ENCODE results near the gene LAP3. TPM values are rescaled to one million over a fixed set of nuclear protein-coding genes. Genes with fewer than 3 reads are reported as not detected.

LAP3 gene
- polyA plus RNA-seq, 1 experiment: 63.3 TPM

DNA sequence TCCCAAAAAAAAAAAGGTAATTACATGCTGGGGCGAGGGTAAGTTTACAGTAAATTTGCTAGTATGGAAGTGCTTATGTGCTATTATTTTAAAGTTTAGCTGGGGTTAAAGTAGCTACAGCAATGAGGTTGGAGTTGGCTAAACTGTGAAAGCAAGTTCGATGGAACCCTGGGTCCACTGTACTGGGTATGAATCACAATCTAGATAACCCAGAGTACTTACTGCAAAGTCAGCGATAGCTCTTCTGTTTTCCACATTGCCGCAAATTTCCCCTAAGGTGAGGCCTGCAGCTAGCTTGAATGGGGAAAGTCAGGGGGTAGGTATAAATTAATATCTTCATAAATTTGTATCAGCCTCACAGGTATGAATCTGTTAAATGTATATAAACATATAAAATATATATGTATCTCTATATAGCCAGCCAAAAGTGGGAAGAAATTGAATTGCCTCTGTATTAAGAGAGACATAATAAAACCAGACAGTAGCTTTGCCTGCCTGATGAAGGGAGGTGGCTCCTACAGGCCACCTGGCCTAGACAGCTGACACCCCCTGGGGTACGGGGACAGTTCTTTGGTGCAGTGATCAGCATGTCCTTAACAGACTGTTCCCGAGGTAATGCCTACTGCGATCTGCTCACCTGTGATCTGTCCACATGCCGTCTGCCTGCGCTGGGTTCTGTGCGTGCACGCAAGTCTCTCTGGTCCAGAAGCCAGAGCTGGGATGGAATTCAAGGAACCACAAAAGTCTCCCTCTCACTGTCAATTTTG is 31.4 kb upstream of the LAP3 start:
- POLR2A ChIA-PET: no interaction called here
- H3K27ac ChIP-seq (ENCODE audit: low read depth, low read length): no peak overlapping the region
- TF ChIP-seq, protein P1, sequence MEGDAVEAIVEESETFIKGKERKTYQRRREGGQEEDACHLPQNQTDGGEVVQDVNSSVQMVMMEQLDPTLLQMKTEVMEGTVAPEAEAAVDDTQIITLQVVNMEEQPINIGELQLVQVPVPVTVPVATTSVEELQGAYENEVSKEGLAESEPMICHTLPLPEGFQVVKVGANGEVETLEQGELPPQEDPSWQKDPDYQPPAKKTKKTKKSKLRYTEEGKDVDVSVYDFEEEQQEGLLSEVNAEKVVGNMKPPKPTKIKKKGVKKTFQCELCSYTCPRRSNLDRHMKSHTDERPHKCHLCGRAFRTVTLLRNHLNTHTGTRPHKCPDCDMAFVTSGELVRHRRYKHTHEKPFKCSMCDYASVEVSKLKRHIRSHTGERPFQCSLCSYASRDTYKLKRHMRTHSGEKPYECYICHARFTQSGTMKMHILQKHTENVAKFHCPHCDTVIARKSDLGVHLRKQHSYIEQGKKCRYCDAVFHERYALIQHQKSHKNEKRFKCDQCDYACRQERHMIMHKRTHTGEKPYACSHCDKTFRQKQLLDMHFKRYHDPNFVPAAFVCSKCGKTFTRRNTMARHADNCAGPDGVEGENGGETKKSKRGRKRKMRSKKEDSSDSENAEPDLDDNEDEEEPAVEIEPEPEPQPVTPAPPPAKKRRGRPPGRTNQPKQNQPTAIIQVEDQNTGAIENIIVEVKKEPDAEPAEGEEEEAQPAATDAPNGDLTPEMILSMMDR (IDR thresholded peaks at IDR 0.05; ENCODE audit: low read depth, low read length): no peak
- H3K4me3 ChIP-seq (ENCODE audit: low read depth, low read length): no peak overlapping the region
- CTCF ChIA-PET: interaction anchor here (0.7 to 2.1 kb wide), 4 partner anchors 9 to 1048 kb away, joined by 3 to 5 read pairs (median 4); no protein-coding TSS in a partner anchor
- no peaks in the 10 kb centered on the region for H3K27me3 ChIP-seq (ENCODE audit: control insufficient read depth, insufficient read depth, low read length)
- no peaks in the 10 kb centered on the region for H3K9me3 ChIP-seq (ENCODE audit: control insufficient read depth, insufficient read depth, low read length)
- DNase-seq (ENCODE audit: low read depth, low spot score): no peak

DNA sequence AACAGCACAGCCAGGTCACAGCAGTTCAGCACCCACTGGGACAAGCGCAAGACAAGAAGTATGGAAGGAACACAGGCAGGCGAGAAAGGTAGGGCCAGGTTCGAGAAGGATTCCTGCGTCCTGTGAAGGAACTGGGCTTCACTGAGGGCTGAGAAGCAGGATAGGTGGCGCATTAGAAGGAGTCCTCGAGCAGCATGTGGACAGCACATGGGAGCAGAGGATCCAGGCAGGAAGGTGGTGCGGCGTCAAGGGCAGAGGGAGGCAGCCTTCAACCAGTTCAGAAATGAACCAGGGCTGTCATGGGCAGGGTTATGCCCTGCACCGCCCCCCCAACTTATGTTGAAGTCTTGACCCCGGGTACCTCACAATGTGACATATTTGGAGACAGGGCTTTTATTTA is 30.8 kb upstream of the LAP3 start:
- no peak overlapping the region for H3K27ac ChIP-seq (ENCODE audit: low read depth, low read length)
- TF ChIP-seq, protein P1 (IDR thresholded peaks at IDR 0.05; ENCODE audit: low read depth, low read length): no peak
- H3K9me3 ChIP-seq (ENCODE audit: control insufficient read depth, insufficient read depth, low read length): no peaks in the 10 kb centered on the region
- CTCF ChIA-PET: interaction anchor here (1.1 to 3.5 kb wide), 3 partner anchors 262 to 1047 kb away, joined by 3 to 51 read pairs (median 5); no protein-coding TSS in a partner anchor
- POLR2A ChIA-PET: no interaction called here
- no peaks in the 10 kb centered on the region for H3K27me3 ChIP-seq (ENCODE audit: control insufficient read depth, insufficient read depth, low read length)
- no peak for DNase-seq (ENCODE audit: low read depth, low spot score)
- H3K4me3 ChIP-seq (ENCODE audit: low read depth, low read length): no peak overlapping the region

DNA sequence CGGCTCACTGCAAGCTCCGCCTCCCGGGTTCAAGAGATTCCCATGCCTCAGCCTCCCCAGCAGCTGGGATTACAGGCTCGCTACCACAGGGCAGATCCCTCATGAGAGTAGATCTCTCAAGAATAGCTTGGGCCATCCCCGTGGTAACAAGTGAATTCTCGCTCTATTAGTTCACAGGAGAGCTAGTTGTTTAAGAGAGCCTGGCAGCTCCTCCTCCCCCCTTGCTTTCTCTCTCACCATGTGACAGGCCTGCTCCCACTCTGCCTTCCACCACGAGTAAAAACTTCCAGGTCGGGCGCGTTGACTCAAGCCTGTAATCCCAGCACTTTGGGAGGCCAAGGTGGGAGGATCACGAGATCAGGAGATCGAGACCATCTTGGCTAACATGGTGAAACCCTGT is 30.3 kb upstream of the LAP3 start:
- Histone ChIP-seq H3K4me3 (ENCODE audit: low read depth, low read length) (no peak overlapping the region), H3K27me3 (ENCODE audit: control insufficient read depth, insufficient read depth, low read length) (no peaks in the 10 kb centered on the region), H3K9me3 (ENCODE audit: control insufficient read depth, insufficient read depth, low read length) (no peaks in the 10 kb centered on the region), H3K27ac (ENCODE audit: low read depth, low read length) (no peak overlapping the region)
- CTCF ChIA-PET: interaction anchor here (0.8 to 3.5 kb wide), 2 partner anchors 91 to 1047 kb away, joined by 4 to 51 read pairs; no protein-coding TSS in a partner anchor
- TF ChIP-seq, protein P1 (IDR thresholded peaks at IDR 0.05; ENCODE audit: low read depth, low read length): no peak
- DNase-seq (ENCODE audit: low read depth, low spot score): no peak
- POLR2A ChIA-PET: no interaction called here

GRCh38 chr4:17550549-17550948 is 26.4 kb upstream of the LAP3 start:
- ChIA-PET CTCF (interaction anchor here (1.0 to 4.1 kb wide), 4 partner anchors 23 to 1043 kb away, joined by 3 to 98 read pairs (median 18); partner anchors contain the start of genes DCAF16, MED28 and NCAPG), POLR2A (no interaction called here)
- Histone ChIP-seq H3K9me3 (ENCODE audit: control insufficient read depth, insufficient read depth, low read length) (no peaks in the 10 kb centered on the region), H3K27me3 (ENCODE audit: control insufficient read depth, insufficient read depth, low read length) (peaks cover 10% of the 10 kb centered on the region), H3K27ac (ENCODE audit: low read depth, low read length) (no peak overlapping the region), H3K4me3 (ENCODE audit: low read depth, low read length) (no peak overlapping the region)
- TF ChIP-seq, protein P1 (IDR thresholded peaks at IDR 0.05; ENCODE audit: low read depth, low read length): no peak
- DNase-seq (ENCODE audit: low read depth, low spot score): no peak

GRCh38 chr4:17552427-17552826 is 24.6 kb upstream of the LAP3 start:
- no peaks in the 10 kb centered on the region for H3K9me3 ChIP-seq (ENCODE audit: control insufficient read depth, insufficient read depth, low read length)
- H3K27me3 ChIP-seq (ENCODE audit: control insufficient read depth, insufficient read depth, low read length): peaks cover 10% of the 10 kb centered on the region
- TF ChIP-seq, protein P1 (IDR thresholded peaks at IDR 0.05; ENCODE audit: low read depth, low read length): no peak
- no peak for DNase-seq (ENCODE audit: low read depth, low spot score)
- ChIA-PET POLR2A (no interaction called here), CTCF (interaction anchor here (1.4 kb wide), 1 partner anchor 1041 kb away, joined by 3 read pairs; no protein-coding TSS in a partner anchor)
- no peak overlapping the region for H3K4me3 ChIP-seq (ENCODE audit: low read depth, low read length)
- H3K27ac ChIP-seq (ENCODE audit: low read depth, low read length): no peak overlapping the region
